Measurements from ENCODE around the gene MPPED2.

Gene MPPED2

DNA sequence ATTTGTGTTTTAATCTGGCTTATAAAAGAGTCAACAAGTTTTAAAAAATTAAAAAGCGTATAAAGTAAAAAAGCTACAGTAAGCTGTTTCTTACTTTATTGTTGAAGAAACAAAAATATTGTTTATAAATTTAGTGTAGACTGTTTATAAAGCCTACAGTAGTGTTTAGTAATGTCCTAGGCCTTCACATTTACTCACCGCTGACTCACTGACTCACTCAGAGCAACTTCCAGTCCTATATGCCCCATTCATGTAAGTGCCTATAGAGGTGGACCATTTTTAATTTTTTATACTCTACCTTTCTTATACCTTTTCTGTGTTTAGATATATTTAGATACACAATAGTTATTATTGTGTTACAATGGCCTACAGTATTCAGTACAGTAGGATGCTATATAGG is 12.2 kb downstream of the MPPED2 start:
- no peak overlapping the region for H3K9ac ChIP-seq (ENCODE audit: low read length)
- no peaks in the 10 kb centered on the region for H4K20me1 ChIP-seq (ENCODE audit: insufficient read depth, low read length)
- no peaks in the 10 kb centered on the region for H3K79me2 ChIP-seq (ENCODE audit: low read length)
- TF ChIP-seq EZH2 (optimal IDR thresholded peaks at IDR 0.05; ENCODE audit: low read depth, low read length) = no peak
- TF ChIP-seq, protein P1, sequence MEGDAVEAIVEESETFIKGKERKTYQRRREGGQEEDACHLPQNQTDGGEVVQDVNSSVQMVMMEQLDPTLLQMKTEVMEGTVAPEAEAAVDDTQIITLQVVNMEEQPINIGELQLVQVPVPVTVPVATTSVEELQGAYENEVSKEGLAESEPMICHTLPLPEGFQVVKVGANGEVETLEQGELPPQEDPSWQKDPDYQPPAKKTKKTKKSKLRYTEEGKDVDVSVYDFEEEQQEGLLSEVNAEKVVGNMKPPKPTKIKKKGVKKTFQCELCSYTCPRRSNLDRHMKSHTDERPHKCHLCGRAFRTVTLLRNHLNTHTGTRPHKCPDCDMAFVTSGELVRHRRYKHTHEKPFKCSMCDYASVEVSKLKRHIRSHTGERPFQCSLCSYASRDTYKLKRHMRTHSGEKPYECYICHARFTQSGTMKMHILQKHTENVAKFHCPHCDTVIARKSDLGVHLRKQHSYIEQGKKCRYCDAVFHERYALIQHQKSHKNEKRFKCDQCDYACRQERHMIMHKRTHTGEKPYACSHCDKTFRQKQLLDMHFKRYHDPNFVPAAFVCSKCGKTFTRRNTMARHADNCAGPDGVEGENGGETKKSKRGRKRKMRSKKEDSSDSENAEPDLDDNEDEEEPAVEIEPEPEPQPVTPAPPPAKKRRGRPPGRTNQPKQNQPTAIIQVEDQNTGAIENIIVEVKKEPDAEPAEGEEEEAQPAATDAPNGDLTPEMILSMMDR (IDR thresholded peaks at IDR 0.05; ENCODE audit: low read length) = no peak
- TF ChIP-seq EZH2phosphoT487 (IDR thresholded peaks at IDR 0.05; ENCODE audit: low read length) = no peak
- no peaks in the 10 kb centered on the region for H3F3A ChIP-seq (ENCODE audit: insufficient read depth, low read length)
- no peaks in the 10 kb centered on the region for H3K36me3 ChIP-seq (replicated peaks; ENCODE audit: insufficient read depth, low read length)
- DNase-seq = no peak
- H2AFZ ChIP-seq (ENCODE audit: low read length) = no peak overlapping the region
- H3K9me3 ChIP-seq (replicated peaks; ENCODE audit: insufficient read depth, low read length) = no peaks in the 10 kb centered on the region
- H3K4me3 ChIP-seq (ENCODE audit: low read length) = no peak overlapping the region
- no peaks in the 10 kb centered on the region for H3K9me2 ChIP-seq (replicated peaks; ENCODE audit: insufficient read depth, low read length)
- H3K4me2 ChIP-seq (ENCODE audit: low read depth, low read length) = no peak overlapping the region
- no peaks in the 10 kb centered on the region for H3K27me3 ChIP-seq (replicated peaks; ENCODE audit: insufficient read depth, low read length)
- no peaks in the 10 kb centered on the region for H3K4me1 ChIP-seq (ENCODE audit: low read length)
- no peak overlapping the region for H3K27ac ChIP-seq (ENCODE audit: low read length)

DNA sequence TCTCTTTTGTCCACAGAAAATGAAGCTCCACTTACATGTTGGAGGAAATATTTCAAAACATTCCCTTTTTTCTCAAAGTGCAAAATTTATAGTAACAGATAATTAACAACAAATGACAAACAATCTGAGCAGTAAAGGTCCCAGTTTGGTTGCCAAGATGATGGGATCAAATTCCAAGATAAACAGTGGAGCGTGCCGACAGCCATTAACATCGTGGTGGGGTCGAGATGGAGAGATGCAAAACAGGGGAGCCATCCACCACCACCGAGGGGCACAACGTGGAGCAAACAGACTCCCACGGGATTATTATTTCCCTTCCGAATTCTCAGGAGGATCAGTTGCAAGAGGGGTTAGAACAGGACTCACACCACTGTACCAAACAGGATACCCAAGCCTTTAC is 17.2 kb downstream of the MPPED2 start:
- no peak overlapping the region for H3K27ac ChIP-seq (ENCODE audit: low read length)
- H3K27me3 ChIP-seq (replicated peaks; ENCODE audit: insufficient read depth, low read length) = no peaks in the 10 kb centered on the region
- H3K9ac ChIP-seq (ENCODE audit: low read length) = no peak overlapping the region
- no peaks in the 10 kb centered on the region for H3K9me3 ChIP-seq (replicated peaks; ENCODE audit: insufficient read depth, low read length)
- H3K79me2 ChIP-seq (ENCODE audit: low read length) = no peaks in the 10 kb centered on the region
- TF ChIP-seq, protein P1 (IDR thresholded peaks at IDR 0.05; ENCODE audit: low read length) = no peak
- TF ChIP-seq EZH2 (optimal IDR thresholded peaks at IDR 0.05; ENCODE audit: low read depth, low read length) = no peak
- no peak for TF ChIP-seq EZH2phosphoT487 (IDR thresholded peaks at IDR 0.05; ENCODE audit: low read length)
- no peaks in the 10 kb centered on the region for H3K36me3 ChIP-seq (replicated peaks; ENCODE audit: insufficient read depth, low read length)
- no peak overlapping the region for H3K4me3 ChIP-seq (ENCODE audit: low read length)
- H3K4me1 ChIP-seq (ENCODE audit: low read length) = no peaks in the 10 kb centered on the region
- H3F3A ChIP-seq (ENCODE audit: insufficient read depth, low read length) = no peaks in the 10 kb centered on the region
- no peaks in the 10 kb centered on the region for H3K9me2 ChIP-seq (replicated peaks; ENCODE audit: insufficient read depth, low read length)
- H4K20me1 ChIP-seq (ENCODE audit: insufficient read depth, low read length) = no peaks in the 10 kb centered on the region
- H3K4me2 ChIP-seq (ENCODE audit: low read depth, low read length) = no peak overlapping the region
- DNase-seq = no peak
- H2AFZ ChIP-seq (ENCODE audit: low read length) = no peak overlapping the region

- H3K9ac ChIP-seq (ENCODE audit: low read length) = no peak overlapping the region
- no peaks in the 10 kb centered on the region for H3K9me2 ChIP-seq (replicated peaks; ENCODE audit: insufficient read depth, low read length)
These were observed 18.5 kb downstream of the MPPED2 start for GRCh38 chr11:30567644-30568043.

More at GRCh38 chr11:30567644-30568043, 18.5 kb downstream of the MPPED2 start:
- no peaks in the 10 kb centered on the region for H3K36me3 ChIP-seq (replicated peaks; ENCODE audit: insufficient read depth, low read length)
- DNase-seq = no peak
- H3K27ac ChIP-seq (ENCODE audit: low read length) = no peak overlapping the region
- no peaks in the 10 kb centered on the region for H3K79me2 ChIP-seq (ENCODE audit: low read length)
- no peaks in the 10 kb centered on the region for H3K27me3 ChIP-seq (replicated peaks; ENCODE audit: insufficient read depth, low read length)
- no peak overlapping the region for H3K4me3 ChIP-seq (ENCODE audit: low read length)
- H3F3A ChIP-seq (ENCODE audit: insufficient read depth, low read length) = no peaks in the 10 kb centered on the region
- no peaks in the 10 kb centered on the region for H3K4me1 ChIP-seq (ENCODE audit: low read length)
- TF ChIP-seq, protein P1 (IDR thresholded peaks at IDR 0.05; ENCODE audit: low read length) = no peak
- TF ChIP-seq EZH2phosphoT487 (IDR thresholded peaks at IDR 0.05; ENCODE audit: low read length) = no peak
- H3K9me3 ChIP-seq (replicated peaks; ENCODE audit: insufficient read depth, low read length) = no peaks in the 10 kb centered on the region
- no peaks in the 10 kb centered on the region for H4K20me1 ChIP-seq (ENCODE audit: insufficient read depth, low read length)
- H2AFZ ChIP-seq (ENCODE audit: low read length) = no peak overlapping the region
- H3K4me2 ChIP-seq (ENCODE audit: low read depth, low read length) = no peak overlapping the region
